Right atrium auricular region (tissue), 2 donors: Measurements from ENCODE around the gene TTLL11. TPM values are rescaled to one million over a fixed set of nuclear protein-coding genes. Genes with fewer than 3 reads are reported as not detected.

Experiments used
- DNase-seq: peaks from one replicate; pipeline ENCODE4 v3.0.0-alpha.2; 2019; ENCODE audit warnings: low spot score
- H3K27ac ChIP-seq, 2 donors: fragments of 200-600 bp; sonication (generic); 1 replicate in 1 of 2; 2 replicates in 1 of 2; pipeline ENCODE4 v1.5.1; 2016 to 2019
- H3K27me3 ChIP-seq, 2 donors: fragments of 200-600 bp; sonication (generic); one replicate each; pipeline versions ENCODE4 v1.5.1 to v1.6.0; 2017 to 2019
- H3K36me3 ChIP-seq: fragments of 200-600 bp; sonication (generic); one replicate; pipeline ENCODE4 v1.5.1; 2016
- H3K4me1 ChIP-seq, 2 donors: fragments of 200-600 bp; sonication (generic); one replicate each; pipeline versions ENCODE4 v1.5.1 to v1.6.0; 2017 to 2019
- H3K4me3 ChIP-seq, 2 donors: fragments of 200-600 bp; sonication (generic); 1 replicate in 1 of 2; 2 replicates in 1 of 2; pipeline ENCODE4 v1.5.1; 2017 to 2019; ENCODE audit warnings: mild to moderate bottlenecking in 1 of 2, moderate library complexity in 1 of 2
- H3K9me3 ChIP-seq, 2 donors: fragments of 200-600 bp; sonication (generic); one replicate each; pipeline ENCODE4 v1.5.1; 2019
- CTCF ChIP-seq, 2 donors: fragments of 200-600 bp; sonication (generic); IDR thresholded peaks; one replicate each; pipeline ENCODE4 v1.5.1; 2019; ENCODE audit warnings: antibody characterized with exemption in 2 of 2
- total RNA-seq, 2 donors: library from RNA; depleted of rRNA; stranded (reverse); fragments of >200 nt; gene quantifications; one replicate each; pipeline ENCODE4 v1.1.0, GENCODE V29; 2016

TTLL11 gene
- total RNA-seq, 2 donors from 2014 or later = 5.9 to 7.8 TPM

GRCh38 chr9:121924700-121925099 is 168.4 kb downstream of the TTLL11 start:
- peaks cover 0 to 10% of the 10 kb centered on the region in 2 donors for H3K4me1 ChIP-seq
- H3K4me3 ChIP-seq = no peak overlapping the region
- no peak for DNase-seq
- H3K36me3 ChIP-seq = no peaks in the 10 kb centered on the region
- H3K9me3 ChIP-seq = no peaks in the 10 kb centered on the region
- no peak overlapping the region for H3K27ac ChIP-seq
- no peak for TF ChIP-seq CTCF (IDR thresholded peaks at IDR 0.05)
- no peaks in the 10 kb centered on the region for H3K27me3 ChIP-seq

- no peak for TF ChIP-seq CTCF (IDR thresholded peaks at IDR 0.05)
Measured at GRCh38 chr9:121921444-121921843, 171.7 kb downstream of the TTLL11 start.

GRCh38 chr9:121917375-121918335 is 175.5 kb downstream of the TTLL11 start:
- no peaks in the 10 kb centered on the region for H3K4me1 ChIP-seq
- H3K27ac ChIP-seq = no peak overlapping the region
- H3K36me3 ChIP-seq = no peaks in the 10 kb centered on the region
- H3K4me3 ChIP-seq = no peak overlapping the region
- no peaks in the 10 kb centered on the region for H3K9me3 ChIP-seq
- TF ChIP-seq CTCF (IDR thresholded peaks at IDR 0.05) = no peak
- no peak for DNase-seq
- H3K27me3 ChIP-seq = no peaks in the 10 kb centered on the region

More at GRCh38 chr9:121921444-121921843, 171.7 kb downstream of the TTLL11 start:
- Histone ChIP-seq H3K36me3 (no peaks in the 10 kb centered on the region), H3K27ac (no peak overlapping the region), H3K4me1 (peaks cover 0 to 5% of the 10 kb centered on the region in 2 donors), H3K4me3 (no peak overlapping the region), H3K27me3 (no peaks in the 10 kb centered on the region), H3K9me3 (no peaks in the 10 kb centered on the region)
- DNase-seq = no peak

- Histone ChIP-seq H3K4me3 (no peak overlapping the region), H3K36me3 (no peaks in the 10 kb centered on the region), H3K27me3 (no peaks in the 10 kb centered on the region), H3K9me3 (no peaks in the 10 kb centered on the region), H3K27ac (no peak overlapping the region), H3K4me1 (no peaks in the 10 kb centered on the region)
- no peak for TF ChIP-seq CTCF (IDR thresholded peaks at IDR 0.05)
- no peak for DNase-seq
Measured at GRCh38 chr9:121915304-121915625, 177.8 kb downstream of the TTLL11 start.

DNA sequence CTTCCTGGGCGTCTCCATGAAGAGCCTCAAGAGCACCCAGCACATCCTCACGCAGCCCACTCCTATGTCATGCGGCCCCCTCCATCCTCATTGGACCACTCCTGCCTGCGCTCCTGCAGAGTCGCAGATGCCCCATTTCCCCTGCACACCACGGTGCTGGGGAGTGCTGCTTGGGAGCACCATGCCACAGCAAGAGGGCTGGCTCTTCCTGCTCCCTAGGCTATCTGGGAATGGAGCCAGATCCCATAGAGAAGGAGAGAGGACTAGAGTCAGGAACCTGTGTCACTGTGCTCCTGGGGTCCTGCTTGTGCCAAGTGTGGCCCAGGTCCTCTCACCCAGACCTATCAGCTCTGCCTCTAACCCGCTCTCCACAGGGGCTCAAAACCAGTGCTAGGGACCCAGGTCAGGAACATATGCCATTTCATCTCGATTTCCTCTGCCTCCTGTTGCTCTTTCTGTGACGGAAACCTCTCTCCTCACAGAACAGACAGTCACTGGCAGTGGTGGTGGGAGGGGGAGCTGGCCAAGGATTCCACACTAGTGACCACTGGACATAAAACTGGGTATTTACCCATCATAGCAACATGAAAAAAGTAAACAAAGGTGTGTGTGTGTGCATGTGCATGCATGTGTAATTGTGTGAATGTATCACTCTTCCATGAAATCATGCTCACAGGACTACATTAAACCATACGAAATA is 178.4 kb downstream of the TTLL11 start:
- H3K4me1 ChIP-seq = no peaks in the 10 kb centered on the region
- H3K4me3 ChIP-seq = no peak overlapping the region
- no peaks in the 10 kb centered on the region for H3K36me3 ChIP-seq
- H3K27ac ChIP-seq = no peak overlapping the region
- no peak for TF ChIP-seq CTCF (IDR thresholded peaks at IDR 0.05)
- H3K9me3 ChIP-seq = no peaks in the 10 kb centered on the region
- DNase-seq = no peak
- H3K27me3 ChIP-seq = no peaks in the 10 kb centered on the region
